Activated CD4-positive, alpha-beta T cell treated with anti-CD3 and anti-CD28 coated beads, Interleukin-2, amount 10 ng/mL, durations not matched to agents 24 days and 14 days (primary cell): ENCODE results near the gene PCDH19. TPM values are rescaled to one million over a fixed set of nuclear protein-coding genes. Genes with fewer than 3 reads are reported as not detected.

Experiments used
- DNase-seq: peaks from one replicate; pipeline ENCODE4 v3.0.0; 2022
- H3K27ac Mint-ChIP-seq: one replicate; pipeline ENCODE4 v1.8.0; 2022; ENCODE audit warnings: mild to moderate bottlenecking, mixed read lengths
- H3K27me3 Mint-ChIP-seq: one replicate; pipeline ENCODE4 v1.8.0; 2022; ENCODE audit warnings: mixed read lengths
- H3K36me3 Mint-ChIP-seq: one replicate; pipeline ENCODE4 v1.8.0; 2022; ENCODE audit warnings: low read depth, mild to moderate bottlenecking, mixed read lengths
- H3K4me1 Mint-ChIP-seq: one replicate; pipeline ENCODE4 v1.8.0; 2021; ENCODE audit warnings: mixed read lengths
- H3K4me3 Mint-ChIP-seq: one replicate; pipeline ENCODE4 v1.8.0; 2022; ENCODE audit warnings: mild to moderate bottlenecking, moderate library complexity, mixed read lengths
- H3K9me3 Mint-ChIP-seq: one replicate; pipeline ENCODE4 v1.8.0; 2021; ENCODE audit warnings: mixed read lengths
- intact Hi-C: fragments of 100-400 bp; cut with micrococcal nuclease; formaldehyde crosslinking; loops from one replicate; pipeline ENCODE4 v1.15.1; 2023
- total RNA-seq: library from RNA; stranded (reverse); gene quantifications from 2 replicates; pipeline ENCODE4 v1.2.3, GENCODE V29; 2022

PCDH19 gene
- total RNA-seq, 1 donor from 2014 or later, result not detected

GRCh38 chrX:100410901-100411801, 1.1 kb upstream of the PCDH19 start:
- no peak overlapping the region for H3K27ac Mint-ChIP-seq
- H3K4me3 Mint-ChIP-seq, result no peak overlapping the region
- peaks cover 46% of the 10 kb centered on the region for H3K27me3 Mint-ChIP-seq
- H3K4me1 Mint-ChIP-seq, result peaks cover 2% of the 10 kb centered on the region
- no peaks in the 10 kb centered on the region for H3K9me3 Mint-ChIP-seq
- DNase-seq, result peak; percentile 41
- intact Hi-C loops, result no loop called here
- peaks cover 4% of the 10 kb centered on the region for H3K36me3 Mint-ChIP-seq

GRCh38 chrX:100408713-100409609, 1.1 kb downstream of the PCDH19 start:
- Mint-ChIP-seq H3K27ac (peak overlapping the region; percentile 11), H3K9me3 (no peaks in the 10 kb centered on the region), H3K36me3 (peaks cover 4% of the 10 kb centered on the region), H3K4me1 (peaks cover 2% of the 10 kb centered on the region), H3K27me3 (peaks cover 48% of the 10 kb centered on the region), H3K4me3 (no peak overlapping the region)
- DNase-seq, result no peak
- intact Hi-C loops, result no loop called here

GRCh38 chrX:100407784-100408712, 2.0 kb downstream of the PCDH19 start:
- Mint-ChIP-seq H3K9me3 (no peaks in the 10 kb centered on the region), H3K4me1 (peaks cover 2% of the 10 kb centered on the region), H3K27ac (peak overlapping the region; percentile 15), H3K27me3 (peaks cover 47% of the 10 kb centered on the region), H3K4me3 (no peak overlapping the region), H3K36me3 (peaks cover 4% of the 10 kb centered on the region)
- intact Hi-C loops, result no loop called here
- no peak for DNase-seq

GRCh38 chrX:100407147-100407783, 2.8 kb downstream of the PCDH19 start:
- H3K27ac Mint-ChIP-seq, result peak overlapping the region; percentile 56
- intact Hi-C loops, result no loop called here
- no peak for DNase-seq
- H3K27me3 Mint-ChIP-seq, result peaks cover 40% of the 10 kb centered on the region
- H3K36me3 Mint-ChIP-seq, result peaks cover 2% of the 10 kb centered on the region
- H3K4me1 Mint-ChIP-seq, result peaks cover 2% of the 10 kb centered on the region
- H3K4me3 Mint-ChIP-seq, result no peak overlapping the region
- no peaks in the 10 kb centered on the region for H3K9me3 Mint-ChIP-seq

- H3K27me3 Mint-ChIP-seq, result peaks cover 31% of the 10 kb centered on the region
- H3K4me1 Mint-ChIP-seq, result peaks cover 2% of the 10 kb centered on the region
- no peak for DNase-seq
- H3K9me3 Mint-ChIP-seq, result no peaks in the 10 kb centered on the region
- no peak overlapping the region for H3K4me3 Mint-ChIP-seq
- peaks cover 2% of the 10 kb centered on the region for H3K36me3 Mint-ChIP-seq
- H3K27ac Mint-ChIP-seq, result no peak overlapping the region
- intact Hi-C loops, result no loop called here
These were observed 4.6 kb downstream of the PCDH19 start for GRCh38 chrX:100405424-100405823.

- Mint-ChIP-seq H3K27ac (no peak overlapping the region), H3K9me3 (no peaks in the 10 kb centered on the region), H3K4me1 (peaks cover 2% of the 10 kb centered on the region), H3K27me3 (peaks cover 30% of the 10 kb centered on the region), H3K36me3 (peaks cover 2% of the 10 kb centered on the region), H3K4me3 (no peak overlapping the region)
- DNase-seq, result no peak
- intact Hi-C loops, result no loop called here
These were observed 5.2 kb downstream of the PCDH19 start for GRCh38 chrX:100404851-100405250.

GRCh38 chrX:100395781-100396180, 14.3 kb downstream of the PCDH19 start:
- no peak overlapping the region for H3K27ac Mint-ChIP-seq
- no peak overlapping the region for H3K4me3 Mint-ChIP-seq
- no peaks in the 10 kb centered on the region for H3K27me3 Mint-ChIP-seq
- no peaks in the 10 kb centered on the region for H3K9me3 Mint-ChIP-seq
- H3K4me1 Mint-ChIP-seq, result no peaks in the 10 kb centered on the region
- DNase-seq, result no peak
- H3K36me3 Mint-ChIP-seq, result no peaks in the 10 kb centered on the region
- intact Hi-C loops, result no loop called here

GRCh38 chrX:100381619-100382018, 28.5 kb downstream of the PCDH19 start:
- H3K27ac Mint-ChIP-seq, result no peak overlapping the region
- intact Hi-C loops, result no loop called here
- no peaks in the 10 kb centered on the region for H3K9me3 Mint-ChIP-seq
- H3K4me3 Mint-ChIP-seq, result no peak overlapping the region
- H3K27me3 Mint-ChIP-seq, result no peaks in the 10 kb centered on the region
- no peak for DNase-seq
- no peaks in the 10 kb centered on the region for H3K36me3 Mint-ChIP-seq
- H3K4me1 Mint-ChIP-seq, result no peaks in the 10 kb centered on the region

- H3K4me3 Mint-ChIP-seq, result no peak overlapping the region
- no peak overlapping the region for H3K27ac Mint-ChIP-seq
- no peaks in the 10 kb centered on the region for H3K9me3 Mint-ChIP-seq
- no peaks in the 10 kb centered on the region for H3K27me3 Mint-ChIP-seq
- DNase-seq, result no peak
- H3K4me1 Mint-ChIP-seq, result no peaks in the 10 kb centered on the region
- intact Hi-C loops, result no loop called here
- no peaks in the 10 kb centered on the region for H3K36me3 Mint-ChIP-seq
These were observed 30.6 kb downstream of the PCDH19 start for GRCh38 chrX:100379388-100379986.

- Mint-ChIP-seq H3K36me3 (no peaks in the 10 kb centered on the region), H3K4me3 (no peak overlapping the region), H3K9me3 (no peaks in the 10 kb centered on the region), H3K27ac (no peak overlapping the region), H3K4me1 (no peaks in the 10 kb centered on the region), H3K27me3 (no peaks in the 10 kb centered on the region)
- intact Hi-C loops, result no loop called here
- no peak for DNase-seq
These were observed 32.2 kb downstream of the PCDH19 start for GRCh38 chrX:100377826-100378225.

GRCh38 chrX:100376576-100376975, 33.5 kb downstream of the PCDH19 start:
- no peak overlapping the region for H3K4me3 Mint-ChIP-seq

GRCh38 chrX:100373673-100374072, 36.4 kb downstream of the PCDH19 start:
- Mint-ChIP-seq H3K4me3 (no peak overlapping the region), H3K4me1 (no peaks in the 10 kb centered on the region), H3K9me3 (no peaks in the 10 kb centered on the region), H3K36me3 (no peaks in the 10 kb centered on the region), H3K27me3 (no peaks in the 10 kb centered on the region), H3K27ac (no peak overlapping the region)
- intact Hi-C loops, result no loop called here
- DNase-seq, result no peak

More at GRCh38 chrX:100376576-100376975, 33.5 kb downstream of the PCDH19 start:
- H3K36me3 Mint-ChIP-seq, result no peaks in the 10 kb centered on the region
- no peaks in the 10 kb centered on the region for H3K27me3 Mint-ChIP-seq
- no peak for DNase-seq
- no peaks in the 10 kb centered on the region for H3K4me1 Mint-ChIP-seq
- H3K9me3 Mint-ChIP-seq, result no peaks in the 10 kb centered on the region
- H3K27ac Mint-ChIP-seq, result no peak overlapping the region
- intact Hi-C loops, result no loop called here

GRCh38 chrX:100368167-100368566, 41.9 kb downstream of the PCDH19 start:
- no peaks in the 10 kb centered on the region for H3K36me3 Mint-ChIP-seq
- H3K27me3 Mint-ChIP-seq, result no peaks in the 10 kb centered on the region
- H3K27ac Mint-ChIP-seq, result no peak overlapping the region
- no peak overlapping the region for H3K4me3 Mint-ChIP-seq
- intact Hi-C loops, result no loop called here
- no peak for DNase-seq
- no peaks in the 10 kb centered on the region for H3K4me1 Mint-ChIP-seq
- no peaks in the 10 kb centered on the region for H3K9me3 Mint-ChIP-seq
